Measurements from ENCODE around the gene DOCK2.
"Not testable (repeated sequence)": the region's sequence is repeated elsewhere in the genome, so short reads cannot be mapped to it uniquely, and the experiment has no call there.

- not testable (repeated sequence) for TF ChIP-seq CTCF (IDR thresholded peaks at IDR 0.05; ENCODE audit: insufficient read depth, low read length, poor library complexity, severe bottlenecking); EZH2phosphoT487 (conservative IDR thresholded peaks at IDR 0.05; ENCODE audit: low read length)
Observed at GRCh38 chr5:169808880-169809279, 171.8 kb downstream of the DOCK2 start.
